H1 (cell line): ENCODE data around the gene ZMIZ1. TPM values are rescaled to one million over a fixed set of nuclear protein-coding genes. Genes with fewer than 3 reads are reported as not detected.
A peak's percentile ranks its signal among the peaks of the same experiment; 100 is the strongest.

Experiments
- CTCF ChIA-PET: fragments of 300-600 bp; sonication (Branson Sonifier 250); formaldehyde crosslinking; loops from one replicate; lab custom pipeline; 2021; ENCODE audit not compliant: partially characterized antibody; lab: Charles Lee
- POLR2A ChIA-PET: fragments of 300-600 bp; sonication (Branson Sonifier 250); formaldehyde crosslinking; loops from one replicate; lab custom pipeline; 2021; ENCODE audit warnings: inconsistent platforms; ENCODE audit not compliant: partially characterized antibody; lab: Charles Lee
- DNase-seq, 2 experiments: peaks; one replicate each; pipeline versions ENCODE4 v3.0.0 to v3.0.0-alpha.2; 2010 to 2022; ENCODE audit warnings: low spot score in 2 of 2, low read depth in 1 of 2, mixed read lengths in 1 of 2
- FAIRE-seq: peaks from 2 replicates; lab custom pipeline; 2011; peaks lifted over from hg19 to GRCh38; lab: Jason Lieb, UNC
- H2AFZ ChIP-seq: 2 replicates; pipeline ENCODE4 v1.8.1; 2012; ENCODE audit warnings: low read length, inconsistent platforms
- H2AK5ac ChIP-seq: 2 replicates; pipeline ENCODE4 v1.6.1; 2013; ENCODE audit warnings: low read depth, low read length
- H2BK120ac ChIP-seq: replicated peaks from 2 replicates; pipeline ENCODE3; 2013; ENCODE audit warnings: low read depth, low read length, inconsistent platforms
- H2BK12ac ChIP-seq: 2 replicates; pipeline ENCODE4 v1.6.1; 2013; ENCODE audit warnings: low read depth, low read length
- H2BK15ac ChIP-seq: 2 replicates; pipeline ENCODE4 v1.6.1; 2013; ENCODE audit warnings: low read length
- H2BK20ac ChIP-seq: 2 replicates; pipeline ENCODE4 v1.6.1; 2013; ENCODE audit warnings: low read length
- H2BK5ac ChIP-seq: 2 replicates; pipeline ENCODE4 v1.6.1; 2013; ENCODE audit warnings: low read depth, low read length
- H3K14ac ChIP-seq: 2 replicates; pipeline ENCODE4 v1.6.1; 2013; ENCODE audit warnings: inconsistent platforms; ENCODE audit not compliant: insufficient read length
- H3K18ac ChIP-seq: 2 replicates; pipeline ENCODE4 v1.6.1; 2013; ENCODE audit warnings: low read length; ENCODE audit errors: extremely low read depth
- H3K23ac ChIP-seq: 2 replicates; pipeline ENCODE4 v1.6.1; 2013; ENCODE audit warnings: inconsistent platforms; ENCODE audit not compliant: insufficient read length
- H3K23me2 ChIP-seq: 2 replicates; pipeline ENCODE4 v1.6.1; 2013; ENCODE audit warnings: low read depth, low read length
- H3K27ac ChIP-seq: 2 replicates; pipeline ENCODE4 v1.6.1; 2011; ENCODE audit warnings: low read depth, low read length, inconsistent platforms
- H3K27me3 ChIP-seq, 4 experiments: replicated peaks in 1 of 4; 1 replicate in 1 of 4; 2 replicates in 3 of 4; pipeline versions ENCODE4 v1.6.1 to v1.8.1; 2011 to 2013; ENCODE audit warnings: low read length in 3 of 4, mild to moderate bottlenecking in 3 of 4, inconsistent platforms in 2 of 4, mixed read lengths in 2 of 4, moderate library complexity in 1 of 4; ENCODE audit not compliant: control insufficient read depth in 3 of 4, insufficient read depth in 3 of 4; ENCODE audit errors: extremely low read depth in 1 of 4
- H3K36me3 ChIP-seq, 4 experiments: 2 replicates each; pipeline versions ENCODE4 v1.6.1 to v1.8.1; 2011 to 2013; ENCODE audit warnings: mild to moderate bottlenecking in 4 of 4, low read length in 3 of 4, moderate library complexity in 2 of 4, control low read depth in 1 of 4, inconsistent platforms in 1 of 4; ENCODE audit not compliant: insufficient read depth in 4 of 4, control insufficient read depth in 2 of 4
- H3K4ac ChIP-seq: replicated peaks from 2 replicates; pipeline ENCODE3; 2013; ENCODE audit warnings: low read length, low read depth, mixed read lengths, inconsistent platforms; ENCODE audit not compliant: insufficient read length
- H3K4me1 ChIP-seq, 4 experiments: replicated peaks in 1 of 4; 1 replicate in 1 of 4; 2 replicates in 3 of 4; pipeline versions ENCODE4 v1.6.1 to v1.8.1; 2011 to 2013; ENCODE audit warnings: low read length in 3 of 4, inconsistent platforms in 2 of 4, mixed read lengths in 1 of 4; ENCODE audit not compliant: insufficient read depth in 4 of 4, control insufficient read depth in 3 of 4
- H3K4me2 ChIP-seq, 2 experiments: 2 replicates each; pipeline versions ENCODE4 v1.6.1 to v1.8.1; 2011 to 2013; ENCODE audit warnings: low read depth in 2 of 2, low read length in 2 of 2, control low read depth in 1 of 2, inconsistent platforms in 1 of 2, mild to moderate bottlenecking in 1 of 2; ENCODE audit not compliant: insufficient read depth in 1 of 2
- H3K4me3 ChIP-seq, 4 experiments: fragments of 200-600, 300-600 bp in 1 of 4; sonication (generic), shearing (Covaris generic), sonication (Bioruptor Twin) in 1 of 4; 2 replicates each; pipeline versions ENCODE4 v1.5.1 to v1.8.1; 2011 to 2016; ENCODE audit warnings: low read length in 4 of 4, low read depth in 3 of 4, control low read depth in 2 of 4, inconsistent platforms in 2 of 4, mild to moderate bottlenecking in 2 of 4, mixed read lengths in 1 of 4, moderate library complexity in 1 of 4; ENCODE audit not compliant: insufficient read depth in 2 of 4; ENCODE audit errors: extremely low read depth in 1 of 4
- H3K56ac ChIP-seq: replicated peaks from 2 replicates; pipeline ENCODE3; 2013; ENCODE audit warnings: low read depth, mild to moderate bottlenecking, mixed read lengths, low read length, inconsistent platforms; ENCODE audit not compliant: insufficient read length
- H3K79me1 ChIP-seq: 2 replicates; pipeline ENCODE4 v1.6.1; 2013; ENCODE audit warnings: low read depth, low read length, control low read depth
- H3K79me2 ChIP-seq, 2 experiments: 2 replicates each; pipeline versions ENCODE4 v1.6.1 to v1.8.1; 2012 to 2013; ENCODE audit warnings: low read length in 2 of 2, mild to moderate bottlenecking in 2 of 2, inconsistent platforms in 1 of 2; ENCODE audit not compliant: insufficient read depth in 2 of 2, control insufficient read depth in 1 of 2
- H3K9ac ChIP-seq, 4 experiments: replicated peaks in 1 of 4; 1 replicate in 1 of 4; 2 replicates in 3 of 4; pipeline versions ENCODE4 v1.6.1 to v1.8.1; 2011 to 2013; ENCODE audit warnings: low read depth in 3 of 4, low read length in 3 of 4, control low read depth in 2 of 4, mild to moderate bottlenecking in 2 of 4, moderate library complexity in 2 of 4, inconsistent platforms in 1 of 4; ENCODE audit errors: extremely low read depth in 1 of 4
- H3K9me3 ChIP-seq, 2 experiments: 2 replicates each; pipeline versions ENCODE4 v1.6.1 to v1.8.1; 2012 to 2013; ENCODE audit warnings: mild to moderate bottlenecking in 2 of 2, moderate library complexity in 2 of 2, control low read depth in 1 of 2, inconsistent platforms in 1 of 2, low read depth in 1 of 2, low read length in 1 of 2, mixed read lengths in 1 of 2; ENCODE audit not compliant: insufficient read depth in 2 of 2
- H4K20me1 ChIP-seq, 2 experiments: replicated peaks in 1 of 2; 2 replicates each; pipeline versions ENCODE3 to v1.8.1; 2011 to 2013; ENCODE audit warnings: inconsistent platforms in 2 of 2, low read length in 2 of 2, mild to moderate bottlenecking in 1 of 2; ENCODE audit not compliant: insufficient read depth in 2 of 2, control insufficient read depth in 1 of 2
- H4K5ac ChIP-seq: 2 replicates; pipeline ENCODE4 v1.6.1; 2013; ENCODE audit warnings: low read length, low read depth, mixed read lengths, inconsistent platforms; ENCODE audit not compliant: insufficient read length
- H4K8ac ChIP-seq: 2 replicates; pipeline ENCODE4 v1.8.0; 2013; ENCODE audit warnings: mild to moderate bottlenecking, moderate library complexity, low read length, inconsistent platforms; ENCODE audit not compliant: insufficient read depth; ENCODE audit errors: extremely low read depth
- H4K91ac ChIP-seq: replicated peaks from 2 replicates; pipeline ENCODE3; 2013; ENCODE audit warnings: low read length, mixed read lengths, inconsistent platforms; ENCODE audit not compliant: insufficient read length
- ASH2L ChIP-seq: fragments of 200-600, 300-600 bp; sonication (generic); IDR thresholded peaks from one replicate; pipeline ENCODE4 v1.7.1; 2017; ENCODE audit warnings: low read length
- CREB1 ChIP-seq: IDR thresholded peaks from 2 replicates; pipeline ENCODE4 v1.6.1; 2012; ENCODE audit warnings: inconsistent platforms
- EZH2 ChIP-seq: fragments of 200-600 bp; sonication (generic); IDR thresholded peaks from 2 replicates; pipeline ENCODE4 v1.7.1; 2012; ENCODE audit warnings: low read depth, mild to moderate bottlenecking, moderate library complexity, low read length, inconsistent platforms; ENCODE audit not compliant: severe bottlenecking
- FOSL1 ChIP-seq: IDR thresholded peaks from 2 replicates; pipeline ENCODE4 v1.6.1; 2011; ENCODE audit warnings: mild to moderate bottlenecking, low read depth, low read length, moderate library complexity; ENCODE audit not compliant: insufficient read depth
- GTF2F1 ChIP-seq: IDR thresholded peaks from 2 replicates; pipeline ENCODE4 v1.6.1; 2012; ENCODE audit warnings: low read depth, low read length, improper control_type of control experiment, borderline replicate concordance
- HDAC2 ChIP-seq, 2 experiments: fragments of 300-600 bp in 1 of 2; sonication (generic) in 1 of 2; IDR thresholded peaks; 2 replicates each; pipeline ENCODE4 v1.6.1; 2011 to 2012; ENCODE audit warnings: low read depth in 2 of 2, low read length in 2 of 2, mild to moderate bottlenecking in 2 of 2, moderate library complexity in 2 of 2, borderline replicate concordance in 1 of 2, inconsistent platforms in 1 of 2
- HDAC6 ChIP-seq: IDR thresholded peaks from one replicate; pipeline ENCODE4 v1.7.1; 2012; ENCODE audit warnings: low read depth, mild to moderate bottlenecking, inconsistent platforms, low read length, moderate library complexity
- KDM1A ChIP-seq: fragments of 200-600, 300-600 bp; sonication (generic); IDR thresholded peaks from 2 replicates; pipeline ENCODE4 v1.7.1; 2016; ENCODE audit warnings: mild to moderate bottlenecking, low read length, borderline replicate concordance
- KDM4A ChIP-seq: IDR thresholded peaks from one replicate; pipeline ENCODE4 v1.7.1; 2012; ENCODE audit warnings: low read depth, mild to moderate bottlenecking, moderate library complexity, low read length, inconsistent platforms; ENCODE audit not compliant: severe bottlenecking
- POLR2A ChIP-seq, 2 experiments: IDR thresholded peaks; 1 replicate in 1 of 2; 2 replicates in 1 of 2; pipeline ENCODE4 v1.6.1; 2011; ENCODE audit warnings: low read depth in 2 of 2, low read length in 2 of 2, mild to moderate bottlenecking in 2 of 2; ENCODE audit errors: control extremely low read depth in 1 of 2
- POU5F1 ChIP-seq: IDR thresholded peaks from 2 replicates; pipeline ENCODE4 v1.6.1; 2011; ENCODE audit warnings: low read depth, mild to moderate bottlenecking, low read length, moderate library complexity
- SIRT6 ChIP-seq: IDR thresholded peaks from one replicate; pipeline ENCODE4 v1.7.1; 2012; ENCODE audit warnings: low read length, inconsistent platforms
- SP4 ChIP-seq: IDR thresholded peaks from 2 replicates; pipeline ENCODE4 v1.6.1; 2012; ENCODE audit warnings: low read length, inconsistent platforms
- SRF ChIP-seq: IDR thresholded peaks from 2 replicates; pipeline ENCODE4 v1.6.1; 2011; ENCODE audit warnings: mild to moderate bottlenecking, low read depth, low read length, moderate library complexity
- TCF12 ChIP-seq: IDR thresholded peaks from 2 replicates; pipeline ENCODE4 v1.6.1; 2011; ENCODE audit warnings: low read depth, mild to moderate bottlenecking, low read length
- WGBS, 2 experiments: shearing (Covaris generic) in 1 of 2; methylation state at CpG; one replicate each; pipeline versions ENCODE4 v1.1.6 to v1.1.7; 2013 to 2015; ENCODE audit warnings: low lambda C conversion rate in 2 of 2, mixed read lengths in 2 of 2, inconsistent platforms in 1 of 2, low coverage in 1 of 2, missing lambda C conversion rate in 1 of 2; ENCODE audit not compliant: insufficient replicate concordance in 2 of 2, insufficient coverage in 1 of 2, insufficient read length in 1 of 2; ENCODE audit errors: extremely low coverage in 1 of 2, missing lambda C conversion rate in 1 of 2; 5-methylcytosine and 5-hydroxymethylcytosine counted together
- polyA plus RNA-seq, 7 experiments: library from polyadenylated mRNA; depleted of rRNA in 3 of 7; stranded (reverse) in 5 of 7; unstranded in 2 of 7; fragments of >200 nt in 5 of 7; fragments of 200-250 nt in 2 of 7; gene quantifications; 1 replicate in 5 of 7; 2 replicates in 1 of 7; 4 replicates in 1 of 7; pipeline versions ENCODE4 v1.2.1 to v1.2.3, GENCODE V29; 2011 to 2013; ENCODE audit warnings: missing spikeins in 2 of 7, mixed read lengths in 2 of 7
- total RNA-seq: library from RNA; stranded (reverse); fragmentation: NEBNext Ultra II Directional; extraction: Animal tissue kit (Norgen Biotek cat#: 25700); gene quantifications from 2 replicates; pipeline ENCODE4 v1.2.1, GENCODE V29; 2021

The ZMIZ1 gene
- total and polyA plus RNA-seq, 2 of the 8 experiments (the other 6 are each of a cell fraction or from before 2014, with no cell fraction given) = 8.1 to 28.0 TPM

- Histone ChIP-seq H4K8ac (no peak overlapping the region), H2AK5ac (no peak overlapping the region), H3K4me1 (peaks cover 0 to 35% (median 22%) of the 10 kb centered on the region in 4 experiments; a peak in 6 of 7 replicates), H3K4me2 (no peak overlapping the region), H3K36me3 (no peaks in the 10 kb centered on the region), H3K23me2 (no peaks in the 10 kb centered on the region), H3K9me3 (no peaks in the 10 kb centered on the region), H3K4me3 (no peak overlapping the region), H3K27me3 (no peaks in the 10 kb centered on the region), H3K79me2 (no peaks in the 10 kb centered on the region; a peak in 1 of 4 replicates), H2AFZ (no peak overlapping the region), H2BK5ac (peak overlapping the region; percentile 44; the same call in 1 of the 2 replicates), H3K14ac (no peak overlapping the region), H3K79me1 (peaks cover 12% of the 10 kb centered on the region), H2BK120ac (no peak overlapping the region), H4K20me1 (peaks cover 0 to under 1% of the 10 kb centered on the region in 2 experiments), H4K5ac (no peak overlapping the region), H3K23ac (no peak overlapping the region), H3K4ac (no peak overlapping the region), H3K56ac (no peak overlapping the region), H3K18ac (no peak overlapping the region; the same call in 1 of the 2 replicates), H3K27ac (no peak overlapping the region), H2BK12ac (0 out of 2 replicates have a peak overlapping the region, but pooled peaks have one; percentile 14), H2BK15ac (no peak overlapping the region), H4K91ac (no peak overlapping the region), H2BK20ac (no peak overlapping the region), H3K9ac (no peak overlapping the region)
- ChIA-PET CTCF (interaction anchor here (1.0 to 3.6 kb wide), 3 partner anchors 11 to 72 kb away, joined by 3 to 11 read pairs (median 3); no protein-coding TSS in a partner anchor), POLR2A (interaction anchor here (2.0 kb wide), 1 partner anchor 10 kb away, joined by 7 read pairs; no protein-coding TSS in a partner anchor)
- no peak for FAIRE-seq
- no peak for DNase-seq
- 97% methylated on average over 5 of the region's 5 CpGs; no CpG with 5 or more reads in 1 of the 2 experiments for WGBS, 2 experiments
- TF ChIP-seq KDM1A (no peak), SIRT6 (no peak), CREB1 (no peak), POU5F1 (no peak), SRF (no peak), KDM4A (no peak), HDAC2 (IDR thresholded peaks at IDR 0.05; ENCODE audit: borderline replicate concordance in 1 of 2, low read depth in 2 of 2, low read length in 2 of 2) (no peak), FOSL1 (no peak), SP4 (no peak), ASH2L (no peak), HDAC6 (no peak), TCF12 (no peak), POLR2A (IDR thresholded peaks at IDR 0.05; ENCODE audit: control extremely low read depth in 1 of 2, low read depth in 2 of 2, low read length in 2 of 2) (no peak), GTF2F1 (no peak), EZH2 (no peak)
Observed at GRCh38 chr10:79147306-79147705, 78.5 kb downstream of the ZMIZ1 start.
